IMR-90 (cell line): ENCODE data around the gene ETFA. TPM values are rescaled to one million over a fixed set of nuclear protein-coding genes. Genes with fewer than 3 reads are reported as not detected.

ENCODE experiments used
- ATAC-seq: fragments of 200-7000 bp; cut with Tn5 transposase; 2 replicates; pipeline ENCODE4 v1.9.1; 2020; ENCODE audit warnings: low read depth, mild to moderate bottlenecking, moderate library complexity
- BruUV-seq: library from RNA; stranded (reverse); fragments of 400-500 nt; replicated peaks from 2 replicates; lab custom pipeline; 2021; lab: Mats Ljungman, UMichigan
- CTCF ChIA-PET: fragments of 300-600 bp; formaldehyde crosslinking; extraction: SDS; loops from one replicate; lab custom pipeline; 2021; ENCODE audit warnings: antibody characterized with exemption; lab: Yijun Ruan, JAX
- POLR2A ChIA-PET: fragments of 300-600 bp; sonication (Branson Sonifier 250); formaldehyde crosslinking; loops from one replicate; lab custom pipeline; 2022; ENCODE audit warnings: antibody characterized with exemption; ENCODE audit not compliant: unreplicated experiment; lab: Charles Lee
- DNase-seq: peaks from one replicate; pipeline ENCODE4 v3.0.0; 2013
- H2AFZ ChIP-seq: replicated peaks from 2 replicates; pipeline ENCODE3; 2013; ENCODE audit warnings: low read length, mild to moderate bottlenecking; ENCODE audit not compliant: poor library complexity
- H2AK5ac ChIP-seq: 2 replicates; pipeline ENCODE4 v1.6.1; 2013; ENCODE audit warnings: low read depth, low read length, inconsistent platforms
- H2AK9ac ChIP-seq: replicated peaks from 2 replicates; pipeline ENCODE3; 2013; ENCODE audit warnings: mild to moderate bottlenecking, low read depth, low read length, moderate library complexity; ENCODE audit not compliant: poor library complexity
- H2BK120ac ChIP-seq: 2 replicates; pipeline ENCODE4 v1.6.1; 2013; ENCODE audit warnings: low read depth, low read length, inconsistent platforms
- H2BK15ac ChIP-seq: 3 replicates; pipeline ENCODE4 v1.6.1; 2013; ENCODE audit warnings: low read depth, low read length, inconsistent platforms
- H2BK20ac ChIP-seq: 2 replicates; pipeline ENCODE4 v1.6.1; 2013; ENCODE audit warnings: low read depth, mild to moderate bottlenecking, inconsistent platforms, low read length, moderate library complexity
- H2BK5ac ChIP-seq: 2 replicates; pipeline ENCODE4 v1.6.1; 2013; ENCODE audit warnings: mild to moderate bottlenecking, low read depth, low read length, inconsistent platforms; ENCODE audit not compliant: poor library complexity, severe bottlenecking
- H3K14ac ChIP-seq: replicated peaks from 2 replicates; pipeline ENCODE4 v1.6.1; 2013; ENCODE audit warnings: low read depth, low read length, inconsistent platforms
- H3K18ac ChIP-seq: 2 replicates; pipeline ENCODE4 v1.6.1; 2013; ENCODE audit warnings: low read depth, low read length, control low read depth
- H3K23ac ChIP-seq: 2 replicates; pipeline ENCODE4 v1.6.1; 2013; ENCODE audit warnings: low read depth, low read length, inconsistent platforms
- H3K27ac ChIP-seq: 2 replicates; pipeline ENCODE4 v1.5.1; 2013; ENCODE audit warnings: mild to moderate bottlenecking, control low read depth, low read length; ENCODE audit not compliant: insufficient read depth
- H3K27me3 ChIP-seq: 2 replicates; pipeline ENCODE4 v1.6.1; 2013; ENCODE audit warnings: low read length; ENCODE audit not compliant: control insufficient read depth, insufficient read depth
- H3K36me3 ChIP-seq: 2 replicates; pipeline ENCODE4 v1.6.1; 2013; ENCODE audit warnings: low read length, mixed read lengths; ENCODE audit not compliant: control insufficient read depth, insufficient read depth
- H3K4ac ChIP-seq: 2 replicates; pipeline ENCODE4 v1.6.1; 2013; ENCODE audit warnings: low read depth, low read length, inconsistent platforms
- H3K4me1 ChIP-seq: 2 replicates; pipeline ENCODE4 v1.6.1; 2013; ENCODE audit warnings: low read length, mixed read lengths; ENCODE audit not compliant: control insufficient read depth, insufficient read depth
- H3K4me2 ChIP-seq: 2 replicates; pipeline ENCODE4 v1.6.1; 2013; ENCODE audit warnings: low read depth, mild to moderate bottlenecking, control low read depth, low read length, moderate library complexity
- H3K4me3 ChIP-seq: 2 replicates; pipeline ENCODE4 v1.5.1; 2013; ENCODE audit warnings: low read depth, mild to moderate bottlenecking, control low read depth, low read length, moderate library complexity; ENCODE audit not compliant: insufficient read depth
- H3K56ac ChIP-seq: 2 replicates; pipeline ENCODE4 v1.6.1; 2013; ENCODE audit warnings: low read length, inconsistent platforms; ENCODE audit not compliant: insufficient read depth; ENCODE audit errors: extremely low read depth
- H3K79me1 ChIP-seq, 2 experiments: 2 replicates each; pipeline ENCODE4 v1.6.1; 2013; ENCODE audit warnings: low read length in 2 of 2, inconsistent platforms in 1 of 2, low read depth in 1 of 2
- H3K9ac ChIP-seq: 2 replicates; pipeline ENCODE4 v1.6.1; 2013; ENCODE audit warnings: low read depth, low read length, control low read depth
- H3K9me1 ChIP-seq: 2 replicates; pipeline ENCODE4 v1.6.1; 2013; ENCODE audit warnings: low read length, inconsistent platforms; ENCODE audit not compliant: insufficient read depth
- H3K9me3 ChIP-seq: 2 replicates; pipeline ENCODE4 v1.6.1; 2013; ENCODE audit warnings: low read length; ENCODE audit not compliant: control insufficient read depth, insufficient read depth
- H4K20me1 ChIP-seq: 2 replicates; pipeline ENCODE4 v1.6.1; 2013; ENCODE audit warnings: low read length, inconsistent platforms; ENCODE audit not compliant: insufficient read depth
- H4K5ac ChIP-seq: 2 replicates; pipeline ENCODE4 v1.6.1; 2013; ENCODE audit warnings: mild to moderate bottlenecking, low read depth, low read length, control low read depth
- H4K8ac ChIP-seq, 2 experiments: 2 replicates each; pipeline ENCODE4 v1.6.1; 2013; ENCODE audit warnings: low read depth in 2 of 2, low read length in 2 of 2, control low read depth in 1 of 2, inconsistent platforms in 1 of 2
- H4K91ac ChIP-seq: 2 replicates; pipeline ENCODE4 v1.6.1; 2013; ENCODE audit warnings: low read depth, low read length, inconsistent platforms; ENCODE audit not compliant: insufficient read depth
- BHLHE40 ChIP-seq: fragments of 150-350 bp; IDR thresholded peaks from 2 replicates; pipeline ENCODE4 v1.6.1; 2016; ENCODE audit warnings: mild to moderate bottlenecking, low read depth, low read length
- CEBPB ChIP-seq: IDR thresholded peaks from 2 replicates; pipeline ENCODE4 v1.6.1; 2012; ENCODE audit warnings: low read depth, low read length, improper control_type of control experiment
- CHD1 ChIP-seq: IDR thresholded peaks from 2 replicates; pipeline ENCODE4 v1.6.1; 2012; ENCODE audit warnings: low read depth, low read length, improper control_type of control experiment
- CTCF ChIP-seq: conservative IDR thresholded peaks from 2 replicates; pipeline ENCODE4 v1.5.1; 2012; ENCODE audit warnings: mild to moderate bottlenecking, low read depth, low read length, improper control_type of control experiment
- FOS ChIP-seq: fragments of 150-350 bp; IDR thresholded peaks from 2 replicates; pipeline ENCODE4 v1.6.1; 2016; ENCODE audit warnings: low read depth, low read length
- MAFK ChIP-seq: IDR thresholded peaks from 2 replicates; pipeline ENCODE4 v1.6.1; 2012; ENCODE audit warnings: low read depth, low read length, improper control_type of control experiment
- MAZ ChIP-seq: IDR thresholded peaks from 2 replicates; pipeline ENCODE4 v1.6.1; 2012; ENCODE audit warnings: low read depth, mild to moderate bottlenecking, low read length, improper control_type of control experiment, moderate library complexity, borderline replicate concordance
- MXI1 ChIP-seq: IDR thresholded peaks from 2 replicates; pipeline ENCODE4 v1.6.1; 2012; ENCODE audit warnings: low read depth, mild to moderate bottlenecking, low read length, moderate library complexity, borderline replicate concordance
- NFE2L2 ChIP-seq: fragments of 150-350 bp; IDR thresholded peaks from 2 replicates; pipeline ENCODE4 v1.6.1; 2016; ENCODE audit warnings: low read depth, mild to moderate bottlenecking, low read length
- POLR2A ChIP-seq: IDR thresholded peaks from 2 replicates; pipeline ENCODE4 v1.6.1; 2012; ENCODE audit warnings: mild to moderate bottlenecking, low read depth, low read length
- RAD21 ChIP-seq: IDR thresholded peaks from 2 replicates; pipeline ENCODE4 v1.6.1; 2012; ENCODE audit warnings: low read length, improper control_type of control experiment
- RFX5 ChIP-seq: IDR thresholded peaks from 2 replicates; pipeline ENCODE4 v1.8.0; 2012; ENCODE audit warnings: low read depth, mild to moderate bottlenecking, low read length, moderate library complexity
- SMC3 ChIP-seq: fragments of 150-350 bp; IDR thresholded peaks from 2 replicates; pipeline ENCODE4 v1.6.1; 2016; ENCODE audit warnings: low read depth, mild to moderate bottlenecking, antibody characterized with exemption, low read length, moderate library complexity
- WGBS, 2 experiments: methylation state at CpG; one replicate each; pipeline versions ENCODE4 v1.1.5 to v1.1.7; 2013; ENCODE audit warnings: missing lambda C conversion rate in 2 of 2; ENCODE audit not compliant: insufficient read length in 1 of 2; ENCODE audit errors: extremely low coverage in 2 of 2; 5-methylcytosine and 5-hydroxymethylcytosine counted together
- dilution Hi-C: fragments of 300-500 bp; cut with HindIII; formaldehyde crosslinking; loops from one replicate; pipeline ENCODE4 v1.14.3; 2018; ENCODE audit warnings: low sequenced_read_pairs; ENCODE audit not compliant: unreplicated experiment
- in situ Hi-C: fragments of 300-500 bp; cut with MboI; formaldehyde crosslinking; loops from 3 replicates; pipeline ENCODE4 v1.14.3; 2019; ENCODE audit warnings: low sequenced_read_pairs, inconsistent platforms, mixed read lengths
- intact Hi-C: fragments of 100-400 bp; cut with micrococcal nuclease; formaldehyde crosslinking; loops from 2 replicates; pipeline ENCODE4 v1.10.0; 2022
- polyA plus RNA-seq, 3 experiments: library from polyadenylated mRNA; depleted of rRNA; stranded (reverse); fragments of >200 nt; gene quantifications; 2 replicates each; pipeline ENCODE4 v1.2.3, GENCODE V29; 2012; ENCODE audit warnings: low replicate concordance in 1 of 3
- total RNA-seq: library from RNA; depleted of rRNA; stranded (reverse); fragments of >200 nt; gene quantifications from 2 replicates; pipeline ENCODE4 v1.2.3, GENCODE V29; 2012
- TF ChIP-seq, protein P1 (sequence below): fragments of 150-350 bp; IDR thresholded peaks from 2 replicates; pipeline ENCODE4 v1.6.1; 2017; ENCODE audit warnings: mild to moderate bottlenecking, antibody characterized with exemption, low read length, low read depth
- TF ChIP-seq, protein P2 (sequence below): fragments of 150-350 bp; IDR thresholded peaks from 2 replicates; pipeline ENCODE4 v1.6.1; 2016; ENCODE audit warnings: low read depth, mild to moderate bottlenecking, low read length, moderate library complexity, borderline replicate concordance

The ETFA gene
- total and polyA plus RNA-seq, 2 of the 4 experiments (the other 2 are of a cell fraction): 115 to 172 TPM

GRCh38 chr15:76325704-76326103, 14.4 kb upstream of the ETFA start (continued):
- TF ChIP-seq MXI1 (no peak), SMC3 (no peak), MAZ (no peak)

DNA sequence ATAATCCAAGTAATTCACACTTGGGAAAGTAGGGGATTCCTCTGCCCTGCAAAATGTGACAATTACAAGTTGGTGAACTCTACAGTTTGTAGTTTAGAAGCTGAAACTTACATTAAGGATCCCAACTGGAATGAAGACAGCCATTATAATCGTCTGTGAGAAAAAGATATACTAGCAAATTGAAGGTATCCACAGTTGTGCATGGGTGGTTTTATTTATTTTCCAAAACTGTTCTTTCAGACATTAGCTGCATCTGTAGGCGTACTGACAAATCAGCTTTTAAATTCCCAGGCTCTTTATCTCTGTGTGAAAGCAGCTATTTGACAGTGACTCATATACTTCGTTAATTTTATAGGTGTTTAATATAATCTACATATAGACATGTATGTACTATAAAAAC, 12.8 kb upstream of the ETFA start:
- Histone ChIP-seq H3K4ac (no peak overlapping the region), H3K9me1 (no peaks in the 10 kb centered on the region), H3K4me2 (no peak overlapping the region), H3K4me3 (no peak overlapping the region), H3K56ac (no peak overlapping the region), H3K9me3 (no peaks in the 10 kb centered on the region), H3K27me3 (peaks cover 15% of the 10 kb centered on the region), H2BK5ac (no peak overlapping the region), H2BK15ac (no peak overlapping the region), H3K18ac (no peak overlapping the region), H3K9ac (no peak overlapping the region), H2AK9ac (no peak overlapping the region), H4K91ac (no peak overlapping the region), H2AFZ (no peak overlapping the region), H3K23ac (no peak overlapping the region), H3K4me1 (peaks cover 5% of the 10 kb centered on the region; the same call in 1 of the 2 replicates), H2BK120ac (no peak overlapping the region), H2AK5ac (no peak overlapping the region), H4K8ac (no peak overlapping the region), H2BK20ac (no peak overlapping the region), H3K36me3 (no peaks in the 10 kb centered on the region), H3K14ac (no peak overlapping the region), H4K5ac (no peak overlapping the region), H3K27ac (no peak overlapping the region), H3K79me1 (no peaks in the 10 kb centered on the region), H4K20me1 (no peaks in the 10 kb centered on the region)
- in situ Hi-C loops: no loop called here
- ATAC-seq (no peak), DNase-seq (no peak)
- CTCF ChIA-PET: interaction anchor here (1.0 to 1.2 kb wide), 3 partner anchors 11 to 88 kb away, joined by 3 to 4 read pairs (median 3); no protein-coding TSS in a partner anchor
- intact Hi-C loops: no loop called here
- POLR2A ChIA-PET: no interaction called here
- dilution Hi-C loops: no loop called here
- no TSS peak for BruUV-seq
- no CpG with 5 or more reads among the region's 3 CpGs for WGBS, 2 experiments
- TF ChIP-seq, protein P1, sequence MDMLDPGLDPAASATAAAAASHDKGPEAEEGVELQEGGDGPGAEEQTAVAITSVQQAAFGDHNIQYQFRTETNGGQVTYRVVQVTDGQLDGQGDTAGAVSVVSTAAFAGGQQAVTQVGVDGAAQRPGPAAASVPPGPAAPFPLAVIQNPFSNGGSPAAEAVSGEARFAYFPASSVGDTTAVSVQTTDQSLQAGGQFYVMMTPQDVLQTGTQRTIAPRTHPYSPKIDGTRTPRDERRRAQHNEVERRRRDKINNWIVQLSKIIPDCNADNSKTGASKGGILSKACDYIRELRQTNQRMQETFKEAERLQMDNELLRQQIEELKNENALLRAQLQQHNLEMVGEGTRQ: no peak
- no peak for TF ChIP-seq POLR2A
- no peak for TF ChIP-seq FOS
- no peak for TF ChIP-seq CEBPB
- TF ChIP-seq SMC3: no peak
- TF ChIP-seq RAD21: no peak
- TF ChIP-seq BHLHE40: no peak
- TF ChIP-seq NFE2L2: no peak
- no peak for TF ChIP-seq RFX5
- no peak for TF ChIP-seq MXI1
- no peak for TF ChIP-seq MAFK
- no peak for TF ChIP-seq MAZ
- TF ChIP-seq CTCF: no peak
- TF ChIP-seq CHD1: no peak
- TF ChIP-seq, protein P2, sequence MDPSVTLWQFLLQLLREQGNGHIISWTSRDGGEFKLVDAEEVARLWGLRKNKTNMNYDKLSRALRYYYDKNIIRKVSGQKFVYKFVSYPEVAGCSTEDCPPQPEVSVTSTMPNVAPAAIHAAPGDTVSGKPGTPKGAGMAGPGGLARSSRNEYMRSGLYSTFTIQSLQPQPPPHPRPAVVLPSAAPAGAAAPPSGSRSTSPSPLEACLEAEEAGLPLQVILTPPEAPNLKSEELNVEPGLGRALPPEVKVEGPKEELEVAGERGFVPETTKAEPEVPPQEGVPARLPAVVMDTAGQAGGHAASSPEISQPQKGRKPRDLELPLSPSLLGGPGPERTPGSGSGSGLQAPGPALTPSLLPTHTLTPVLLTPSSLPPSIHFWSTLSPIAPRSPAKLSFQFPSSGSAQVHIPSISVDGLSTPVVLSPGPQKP: no peak
